ENCODE data around the gene KIF26B. TPM values are rescaled to one million over a fixed set of nuclear protein-coding genes. Genes with fewer than 3 reads are reported as not detected.
"Not testable (repeated sequence)": the region's sequence is repeated elsewhere in the genome, so short reads cannot be mapped to it uniquely, and the experiment has no call there.

The KIF26B gene
- total RNA-seq, 3 donors from 2014 or later (not counting 1 experiment from before 2014, with no cell fraction given): 0.16 to 0.96 (median 0.18) TPM

- Histone ChIP-seq H3K27ac (ENCODE audit: low read length) (no peak overlapping the region), H3K4me3 (ENCODE audit: low read length) (no peak overlapping the region), H3K36me3 (ENCODE audit: control insufficient read depth, insufficient read depth, low read length) (no peaks in the 10 kb centered on the region), H3K9me3 (ENCODE audit: control insufficient read depth, insufficient read depth, low read length) (no peaks in the 10 kb centered on the region), H3K4me1 (ENCODE audit: control insufficient read depth, insufficient read depth, low read length) (peaks cover 7% of the 10 kb centered on the region), H3K27me3 (ENCODE audit: control insufficient read depth, insufficient read depth, low read length) (no peaks in the 10 kb centered on the region)
- Mint-ChIP-seq H3K4me3 (no peak overlapping the region), H3K27ac (no peak overlapping the region), H3K4me1 (peaks cover 11 to 14% of the 10 kb centered on the region in 2 donors), H3K27me3 (ENCODE audit: low read depth in 2 of 2) (peaks cover 8 to 10% of the 10 kb centered on the region in 2 donors), H3K9me3 (no peaks in the 10 kb centered on the region), H3K36me3 (no peaks in the 10 kb centered on the region)
- no peak for DNase-seq
- TF ChIP-seq CTCF (IDR thresholded peaks at IDR 0.05): no peak
- 90% methylated on average over 4 of the region's 4 CpGs for WGBS (ENCODE audit: insufficient coverage)
- intact Hi-C loops (cut with micrococcal nuclease): no loop called here
- ATAC-seq: no peak
Measured at GRCh38 chr1:245334235-245334634, 179.4 kb downstream of the KIF26B start.

- Histone ChIP-seq H3K27me3 (ENCODE audit: control insufficient read depth, insufficient read depth, low read length) (no peaks in the 10 kb centered on the region), H3K4me3 (ENCODE audit: low read length) (no peak overlapping the region), H3K36me3 (ENCODE audit: control insufficient read depth, insufficient read depth, low read length) (no peaks in the 10 kb centered on the region), H3K27ac (ENCODE audit: low read length) (no peak overlapping the region), H3K9me3 (ENCODE audit: control insufficient read depth, insufficient read depth, low read length) (no peaks in the 10 kb centered on the region), H3K4me1 (ENCODE audit: control insufficient read depth, insufficient read depth, low read length) (peaks cover 7% of the 10 kb centered on the region)
- H3K27ac Mint-ChIP-seq: no peak overlapping the region
- no peaks in the 10 kb centered on the region for H3K36me3 Mint-ChIP-seq
- intact Hi-C loops (cut with micrococcal nuclease): no loop called here
- no peak for TF ChIP-seq CTCF (IDR thresholded peaks at IDR 0.05)
- ATAC-seq (no peak), DNase-seq (no peak)
- no peak overlapping the region for H3K4me3 Mint-ChIP-seq
- H3K9me3 Mint-ChIP-seq: no peaks in the 10 kb centered on the region
- H3K27me3 Mint-ChIP-seq (ENCODE audit: low read depth in 2 of 2): peaks cover 8 to 10% of the 10 kb centered on the region in 2 donors
- WGBS (ENCODE audit: insufficient coverage): 86% methylated on average over 9 of the region's 9 CpGs
- H3K4me1 Mint-ChIP-seq: peaks cover 11 to 14% of the 10 kb centered on the region in 2 donors
Measured at GRCh38 chr1:245334827-245335490, 180.2 kb downstream of the KIF26B start.

- DNase-seq; H3K9me3 Mint-ChIP-seq; H3K9me3 ChIP-seq (ENCODE audit: control insufficient read depth, insufficient read depth, low read length); H3K27me3 ChIP-seq (ENCODE audit: control insufficient read depth, insufficient read depth, low read length); H3K27ac Mint-ChIP-seq; H3K36me3 Mint-ChIP-seq; H3K36me3 ChIP-seq (ENCODE audit: control insufficient read depth, insufficient read depth, low read length); ATAC-seq; intact Hi-C loops (cut with micrococcal nuclease); H3K4me1 ChIP-seq (ENCODE audit: control insufficient read depth, insufficient read depth, low read length); H3K4me3 Mint-ChIP-seq; H3K4me3 ChIP-seq (ENCODE audit: low read length); H3K27ac ChIP-seq (ENCODE audit: low read length): not testable (repeated sequence)
- peaks cover 8 to 10% of the 10 kb centered on the region in 2 donors for H3K27me3 Mint-ChIP-seq (ENCODE audit: low read depth in 2 of 2)
- WGBS (ENCODE audit: insufficient coverage): 80% methylated on average over 22 of the region's 22 CpGs
- H3K4me1 Mint-ChIP-seq: peaks cover 11 to 14% of the 10 kb centered on the region in 2 donors
Measured at GRCh38 chr1:245335684-245336083, 180.9 kb downstream of the KIF26B start.

- intact Hi-C loops (cut with micrococcal nuclease): no loop called here
- H3K4me3 Mint-ChIP-seq: no peak overlapping the region
- no peaks in the 10 kb centered on the region for H3K36me3 Mint-ChIP-seq
- 93% methylated on average over 22 of the region's 22 CpGs for WGBS (ENCODE audit: insufficient coverage)
- no peaks in the 10 kb centered on the region for H3K27me3 ChIP-seq (ENCODE audit: control insufficient read depth, insufficient read depth, low read length)
- ATAC-seq (no peak), DNase-seq (no peak)
- H3K36me3 ChIP-seq (ENCODE audit: control insufficient read depth, insufficient read depth, low read length): no peaks in the 10 kb centered on the region
- no peaks in the 10 kb centered on the region for H3K9me3 ChIP-seq (ENCODE audit: control insufficient read depth, insufficient read depth, low read length)
- no peak for TF ChIP-seq CTCF (IDR thresholded peaks at IDR 0.05)
- H3K9me3 Mint-ChIP-seq: no peaks in the 10 kb centered on the region
- H3K4me3 ChIP-seq (ENCODE audit: low read length): no peak overlapping the region
- H3K4me1 Mint-ChIP-seq: peaks cover 11 to 14% of the 10 kb centered on the region in 2 donors
- no peak overlapping the region for H3K27ac ChIP-seq (ENCODE audit: low read length)
- H3K27ac Mint-ChIP-seq: no peak overlapping the region
- peaks cover 8 to 10% of the 10 kb centered on the region in 2 donors for H3K27me3 Mint-ChIP-seq (ENCODE audit: low read depth in 2 of 2)
- peaks cover 7% of the 10 kb centered on the region for H3K4me1 ChIP-seq (ENCODE audit: control insufficient read depth, insufficient read depth, low read length)
Measured at GRCh38 chr1:245336149-245336983, 181.6 kb downstream of the KIF26B start.

GRCh38 chr1:245336984-245337355 lies 182.2 kb downstream of the KIF26B start:
- H3K27ac Mint-ChIP-seq; H3K27me3 ChIP-seq (ENCODE audit: control insufficient read depth, insufficient read depth, low read length); H3K9me3 Mint-ChIP-seq; H3K36me3 ChIP-seq (ENCODE audit: control insufficient read depth, insufficient read depth, low read length); H3K36me3 Mint-ChIP-seq; intact Hi-C loops (cut with micrococcal nuclease); H3K4me1 ChIP-seq (ENCODE audit: control insufficient read depth, insufficient read depth, low read length); H3K4me3 Mint-ChIP-seq; H3K27ac ChIP-seq (ENCODE audit: low read length); DNase-seq; ATAC-seq; H3K4me3 ChIP-seq (ENCODE audit: low read length); H3K9me3 ChIP-seq (ENCODE audit: control insufficient read depth, insufficient read depth, low read length): not testable (repeated sequence)
- WGBS (ENCODE audit: insufficient coverage): 100% methylated on average over 1 of the region's 2 CpGs
- peaks cover 11 to 14% of the 10 kb centered on the region in 2 donors for H3K4me1 Mint-ChIP-seq
- peaks cover 8 to 10% of the 10 kb centered on the region in 2 donors for H3K27me3 Mint-ChIP-seq (ENCODE audit: low read depth in 2 of 2)
